Measurements from ENCODE around the gene BCAR1. TPM values are rescaled to one million over a fixed set of nuclear protein-coding genes. Genes with fewer than 3 reads are reported as not detected.

BCAR1 gene
- polyA plus RNA-seq, 1 donor from 2014 or later: 39.1 TPM

DNA sequence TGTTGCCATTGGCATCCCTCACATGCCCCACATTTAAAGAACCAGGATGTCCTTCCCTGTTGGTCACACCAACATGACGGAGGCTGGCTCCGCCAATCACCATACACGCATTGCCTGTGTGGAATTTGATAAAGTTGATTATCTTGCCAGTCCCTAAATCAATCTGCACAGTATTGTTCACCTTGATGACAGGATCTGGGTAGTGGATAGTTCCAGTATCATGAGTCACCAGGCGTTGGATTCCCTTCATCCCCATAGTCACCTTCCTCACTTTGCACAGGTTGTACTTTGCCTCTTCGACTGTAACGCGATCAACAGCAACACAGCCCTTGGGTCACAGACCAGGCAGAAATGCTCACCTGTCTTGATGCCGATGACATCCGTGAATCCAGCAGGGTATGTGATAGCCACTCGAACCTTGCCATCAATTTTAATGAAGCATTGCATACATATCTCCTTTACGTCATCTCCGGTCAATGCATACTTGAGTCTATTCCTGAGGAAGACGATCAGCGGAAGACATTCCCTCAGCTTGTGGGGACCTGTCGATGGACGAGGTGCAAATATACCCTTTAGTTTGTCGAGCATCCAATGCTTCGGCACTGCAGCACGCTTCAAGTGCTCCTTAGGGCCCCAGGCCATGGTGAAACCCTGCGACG is 58.7 kb downstream of the BCAR1 start:
- no peaks in the 10 kb centered on the region for H4K20me1 ChIP-seq (ENCODE audit: insufficient read depth)
- no peaks in the 10 kb centered on the region for H3K36me3 ChIP-seq (ENCODE audit: insufficient read depth, low read length)
- no peak overlapping the region for H2AFZ ChIP-seq (ENCODE audit: low read depth, low read length)
- H3K79me2 ChIP-seq (replicated peaks; ENCODE audit: insufficient read depth, low read length): no peaks in the 10 kb centered on the region
- no peak overlapping the region for H3K4me3 ChIP-seq (ENCODE audit: low read length)
- TF ChIP-seq RAD21 (conservative IDR thresholded peaks at IDR 0.05) (no peak), SMC3 (conservative IDR thresholded peaks at IDR 0.05; ENCODE audit: poor library complexity) (no peak), TAF1 (IDR thresholded peaks at IDR 0.05; ENCODE audit: low read depth) (no peak), EP300 (conservative IDR thresholded peaks at IDR 0.05; ENCODE audit: poor library complexity, severe bottlenecking) (no peak)
- TF ChIP-seq, protein P1, sequence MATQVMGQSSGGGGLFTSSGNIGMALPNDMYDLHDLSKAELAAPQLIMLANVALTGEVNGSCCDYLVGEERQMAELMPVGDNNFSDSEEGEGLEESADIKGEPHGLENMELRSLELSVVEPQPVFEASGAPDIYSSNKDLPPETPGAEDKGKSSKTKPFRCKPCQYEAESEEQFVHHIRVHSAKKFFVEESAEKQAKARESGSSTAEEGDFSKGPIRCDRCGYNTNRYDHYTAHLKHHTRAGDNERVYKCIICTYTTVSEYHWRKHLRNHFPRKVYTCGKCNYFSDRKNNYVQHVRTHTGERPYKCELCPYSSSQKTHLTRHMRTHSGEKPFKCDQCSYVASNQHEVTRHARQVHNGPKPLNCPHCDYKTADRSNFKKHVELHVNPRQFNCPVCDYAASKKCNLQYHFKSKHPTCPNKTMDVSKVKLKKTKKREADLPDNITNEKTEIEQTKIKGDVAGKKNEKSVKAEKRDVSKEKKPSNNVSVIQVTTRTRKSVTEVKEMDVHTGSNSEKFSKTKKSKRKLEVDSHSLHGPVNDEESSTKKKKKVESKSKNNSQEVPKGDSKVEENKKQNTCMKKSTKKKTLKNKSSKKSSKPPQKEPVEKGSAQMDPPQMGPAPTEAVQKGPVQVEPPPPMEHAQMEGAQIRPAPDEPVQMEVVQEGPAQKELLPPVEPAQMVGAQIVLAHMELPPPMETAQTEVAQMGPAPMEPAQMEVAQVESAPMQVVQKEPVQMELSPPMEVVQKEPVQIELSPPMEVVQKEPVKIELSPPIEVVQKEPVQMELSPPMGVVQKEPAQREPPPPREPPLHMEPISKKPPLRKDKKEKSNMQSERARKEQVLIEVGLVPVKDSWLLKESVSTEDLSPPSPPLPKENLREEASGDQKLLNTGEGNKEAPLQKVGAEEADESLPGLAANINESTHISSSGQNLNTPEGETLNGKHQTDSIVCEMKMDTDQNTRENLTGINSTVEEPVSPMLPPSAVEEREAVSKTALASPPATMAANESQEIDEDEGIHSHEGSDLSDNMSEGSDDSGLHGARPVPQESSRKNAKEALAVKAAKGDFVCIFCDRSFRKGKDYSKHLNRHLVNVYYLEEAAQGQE (IDR thresholded peaks at IDR 0.05; ENCODE audit: borderline replicate concordance): no peak
- no peaks in the 10 kb centered on the region for H3K27me3 ChIP-seq (ENCODE audit: insufficient read depth, low read depth, low read length)
- H3F3A ChIP-seq (ENCODE audit: insufficient read depth, low read length, poor library complexity, severe bottlenecking): no peaks in the 10 kb centered on the region
- H3K9me2 ChIP-seq (ENCODE audit: insufficient read depth, low read length): no peaks in the 10 kb centered on the region
- H3K9ac ChIP-seq (ENCODE audit: low read length): no peak overlapping the region
- no peaks in the 10 kb centered on the region for H3K9me3 ChIP-seq (ENCODE audit: low read length)
- H3K4me2 ChIP-seq (ENCODE audit: low read length): no peak overlapping the region
- H3K27ac ChIP-seq (ENCODE audit: low read length): no peak overlapping the region

DNA sequence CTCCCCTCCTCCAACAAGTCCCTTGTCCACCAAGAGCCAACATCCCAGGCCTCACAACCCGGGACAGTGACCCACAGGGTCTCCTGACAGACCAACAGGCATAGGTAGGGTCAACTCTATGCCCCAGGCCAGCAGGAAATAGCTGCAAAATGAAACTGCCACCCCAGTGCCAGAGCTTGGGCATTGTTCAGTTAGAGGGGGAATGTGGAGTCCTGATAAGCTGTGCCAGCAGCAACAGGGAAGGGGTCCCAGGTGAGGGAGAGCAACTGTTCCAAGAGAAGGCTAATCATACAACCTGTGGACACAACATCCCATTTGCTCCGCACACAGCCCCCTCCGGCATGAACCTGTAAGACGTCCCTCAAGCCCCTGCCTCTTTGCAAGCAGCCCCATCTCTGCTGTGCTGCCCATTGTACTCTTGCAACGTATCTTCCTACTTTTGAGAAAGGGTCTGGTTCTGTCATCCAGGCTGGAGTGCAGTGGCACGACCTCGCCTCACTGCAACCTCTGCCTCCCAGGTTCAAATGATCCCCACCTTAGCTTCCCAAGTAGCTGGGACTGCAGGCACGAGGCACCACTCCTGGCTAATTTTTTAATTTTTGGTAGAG is 61.7 kb downstream of the BCAR1 start:
- no peaks in the 10 kb centered on the region for H3K27me3 ChIP-seq (ENCODE audit: insufficient read depth, low read depth, low read length)
- H3K9me2 ChIP-seq (ENCODE audit: insufficient read depth, low read length): no peaks in the 10 kb centered on the region
- H3F3A ChIP-seq (ENCODE audit: insufficient read depth, low read length, poor library complexity, severe bottlenecking): no peaks in the 10 kb centered on the region
- no peaks in the 10 kb centered on the region for H4K20me1 ChIP-seq (ENCODE audit: insufficient read depth)
- H3K4me3 ChIP-seq (ENCODE audit: low read length): no peak overlapping the region
- no peaks in the 10 kb centered on the region for H3K79me2 ChIP-seq (replicated peaks; ENCODE audit: insufficient read depth, low read length)
- H3K27ac ChIP-seq (ENCODE audit: low read length): no peak overlapping the region
- H3K4me2 ChIP-seq (ENCODE audit: low read length): no peak overlapping the region
- TF ChIP-seq, protein P2, sequence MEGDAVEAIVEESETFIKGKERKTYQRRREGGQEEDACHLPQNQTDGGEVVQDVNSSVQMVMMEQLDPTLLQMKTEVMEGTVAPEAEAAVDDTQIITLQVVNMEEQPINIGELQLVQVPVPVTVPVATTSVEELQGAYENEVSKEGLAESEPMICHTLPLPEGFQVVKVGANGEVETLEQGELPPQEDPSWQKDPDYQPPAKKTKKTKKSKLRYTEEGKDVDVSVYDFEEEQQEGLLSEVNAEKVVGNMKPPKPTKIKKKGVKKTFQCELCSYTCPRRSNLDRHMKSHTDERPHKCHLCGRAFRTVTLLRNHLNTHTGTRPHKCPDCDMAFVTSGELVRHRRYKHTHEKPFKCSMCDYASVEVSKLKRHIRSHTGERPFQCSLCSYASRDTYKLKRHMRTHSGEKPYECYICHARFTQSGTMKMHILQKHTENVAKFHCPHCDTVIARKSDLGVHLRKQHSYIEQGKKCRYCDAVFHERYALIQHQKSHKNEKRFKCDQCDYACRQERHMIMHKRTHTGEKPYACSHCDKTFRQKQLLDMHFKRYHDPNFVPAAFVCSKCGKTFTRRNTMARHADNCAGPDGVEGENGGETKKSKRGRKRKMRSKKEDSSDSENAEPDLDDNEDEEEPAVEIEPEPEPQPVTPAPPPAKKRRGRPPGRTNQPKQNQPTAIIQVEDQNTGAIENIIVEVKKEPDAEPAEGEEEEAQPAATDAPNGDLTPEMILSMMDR (IDR thresholded peaks at IDR 0.05; ENCODE audit: poor library complexity, severe bottlenecking): no peak
- TF ChIP-seq SMC3 (conservative IDR thresholded peaks at IDR 0.05; ENCODE audit: poor library complexity): no peak
- TF ChIP-seq RAD21 (conservative IDR thresholded peaks at IDR 0.05): no peak
- TF ChIP-seq MXI1 (conservative IDR thresholded peaks at IDR 0.05; ENCODE audit: poor library complexity, severe bottlenecking): no peak
- no peak for TF ChIP-seq EZH2 (IDR thresholded peaks at IDR 0.05; ENCODE audit: borderline replicate concordance, insufficient read depth, low read length, poor library complexity, severe bottlenecking)
- TF ChIP-seq, protein P1 (IDR thresholded peaks at IDR 0.05; ENCODE audit: borderline replicate concordance): no peak
- H2AFZ ChIP-seq (ENCODE audit: low read depth, low read length): no peak overlapping the region
- no peak overlapping the region for H3K9ac ChIP-seq (ENCODE audit: low read length)
- H3K9me3 ChIP-seq (ENCODE audit: low read length): no peaks in the 10 kb centered on the region
- H3K36me3 ChIP-seq (ENCODE audit: insufficient read depth, low read length): no peaks in the 10 kb centered on the region

All from neural cell (in vitro differentiated cells).